Measurements from ENCODE around the gene PRR5.

Gene PRR5

GRCh38 chr22:44755417-44755816, 53.4 kb downstream of the PRR5 start:
- no peak for DNase-seq (ENCODE audit: low read depth, low spot score)

DNA sequence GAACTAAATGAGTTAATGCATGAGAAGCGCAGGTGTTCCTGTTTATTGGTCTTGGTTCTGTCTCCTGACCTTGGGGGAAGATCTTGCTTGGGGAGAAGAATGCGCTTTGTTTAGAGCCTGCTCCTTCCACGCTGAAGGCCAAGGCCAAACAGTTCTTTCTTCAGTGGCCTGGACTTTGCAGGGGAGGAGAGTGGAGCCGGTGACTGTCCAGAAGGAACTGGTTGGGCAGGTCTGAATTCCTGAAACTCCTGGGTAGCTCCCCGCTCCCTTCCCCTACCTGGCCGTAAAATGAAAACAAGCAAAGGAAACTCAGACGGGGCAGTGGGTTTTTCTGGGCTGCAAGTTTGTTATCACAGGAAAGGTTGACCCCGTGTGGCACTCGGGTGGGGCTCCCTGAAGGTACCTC, 54.0 kb downstream of the PRR5 start:
- no peak for DNase-seq (ENCODE audit: low read depth, low spot score)

DNA sequence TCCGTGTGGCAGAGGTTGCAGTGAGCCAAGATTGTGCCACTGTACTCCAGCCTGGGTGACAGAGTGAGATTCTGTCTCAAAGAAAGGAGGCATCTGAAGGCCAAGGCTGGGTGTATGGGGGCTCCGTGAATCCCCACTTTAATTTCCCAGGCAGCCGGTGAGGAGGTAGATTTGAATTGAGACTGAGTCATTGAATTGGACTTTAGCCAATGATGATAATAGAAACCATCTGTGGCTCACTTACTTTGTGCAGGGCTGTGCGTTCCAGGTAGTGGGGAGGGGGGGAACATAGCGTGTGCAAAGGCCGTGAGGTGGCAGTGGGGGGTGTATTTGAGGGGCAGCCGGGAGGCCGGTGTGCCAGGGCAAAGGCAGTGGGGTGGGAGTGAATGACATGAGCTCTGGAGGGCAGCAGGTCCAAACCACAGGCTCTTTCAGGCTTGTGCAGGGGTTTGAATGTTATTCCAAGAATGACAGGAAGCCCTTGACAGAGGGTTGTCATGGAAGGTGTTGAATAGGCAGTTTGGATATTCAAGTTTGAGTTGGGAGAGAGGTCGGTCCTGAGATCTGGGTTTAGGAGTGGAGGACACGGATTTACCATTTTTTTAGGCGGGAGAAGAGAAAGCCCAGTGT, 56.5 kb downstream of the PRR5 start:
- peak; percentile 69 for DNase-seq (ENCODE audit: low read depth, low spot score)

DNA sequence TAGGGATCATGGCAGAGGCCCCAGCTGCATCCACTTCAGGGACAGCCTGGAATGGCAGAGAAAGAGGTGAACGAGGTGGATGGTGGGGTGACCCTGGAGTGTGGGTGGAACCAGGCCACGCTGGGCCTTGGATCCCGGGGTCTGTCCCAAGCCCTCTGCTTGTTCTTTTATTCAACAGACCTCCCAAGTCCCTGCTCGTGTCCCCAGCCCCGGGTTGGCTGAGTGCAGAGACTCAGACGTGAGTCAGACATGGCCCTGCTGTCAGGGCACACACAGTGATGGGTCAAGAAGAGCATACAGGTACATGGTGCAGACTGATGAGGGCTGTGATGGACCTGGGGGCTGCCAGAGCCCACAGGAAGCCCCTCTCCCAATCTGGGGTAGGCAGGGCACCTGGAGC, 57.0 kb downstream of the PRR5 start:
- no peak for DNase-seq (ENCODE audit: low read depth, low spot score)

DNA sequence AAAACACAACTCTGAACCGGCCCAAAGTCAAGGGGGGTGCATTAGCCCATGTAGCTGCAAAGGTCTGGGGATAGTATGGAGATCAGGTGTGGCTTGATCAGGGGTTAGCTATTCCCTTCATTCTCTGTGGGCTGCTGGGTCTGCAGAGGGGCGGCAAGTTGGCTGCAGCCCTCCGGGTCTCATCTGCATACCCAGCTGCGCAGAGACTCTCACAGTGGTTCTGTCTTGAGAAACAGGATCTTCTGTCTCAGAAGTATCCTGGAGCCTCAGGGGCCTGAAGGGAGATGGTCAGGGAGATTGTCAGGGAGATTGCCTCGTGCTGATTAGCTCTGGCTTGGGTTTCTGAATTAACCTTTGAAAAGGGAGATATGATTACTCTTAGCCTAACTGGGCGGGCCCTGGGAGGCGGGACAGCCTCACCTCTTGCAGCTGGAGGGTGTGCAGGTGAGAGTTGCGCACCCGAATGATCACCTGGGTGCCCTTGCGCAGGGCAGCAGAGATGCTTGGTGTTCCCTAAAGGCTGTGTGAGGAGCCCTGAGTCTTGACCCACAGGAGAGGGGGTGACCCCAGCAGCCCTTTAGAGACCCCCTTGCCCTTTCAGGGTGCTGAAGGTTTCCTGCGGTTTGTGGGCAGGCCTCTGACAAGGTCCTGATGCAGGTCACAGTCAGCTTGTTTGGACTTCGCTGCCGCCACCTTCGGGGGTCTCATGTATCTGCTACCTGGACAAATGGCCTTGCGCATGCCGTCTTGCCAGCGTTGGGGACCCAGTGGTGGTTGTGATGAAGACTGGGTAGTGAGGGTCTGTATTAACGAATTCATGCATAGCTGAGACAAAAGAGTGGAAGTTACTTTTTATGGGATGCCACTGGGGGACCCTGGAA, 57.7 kb downstream of the PRR5 start:
- DNase-seq (ENCODE audit: low read depth, low spot score) = no peak

GRCh38 chr22:44760476-44760875, 58.5 kb downstream of the PRR5 start:
- no peak for DNase-seq (ENCODE audit: low read depth, low spot score)

DNA sequence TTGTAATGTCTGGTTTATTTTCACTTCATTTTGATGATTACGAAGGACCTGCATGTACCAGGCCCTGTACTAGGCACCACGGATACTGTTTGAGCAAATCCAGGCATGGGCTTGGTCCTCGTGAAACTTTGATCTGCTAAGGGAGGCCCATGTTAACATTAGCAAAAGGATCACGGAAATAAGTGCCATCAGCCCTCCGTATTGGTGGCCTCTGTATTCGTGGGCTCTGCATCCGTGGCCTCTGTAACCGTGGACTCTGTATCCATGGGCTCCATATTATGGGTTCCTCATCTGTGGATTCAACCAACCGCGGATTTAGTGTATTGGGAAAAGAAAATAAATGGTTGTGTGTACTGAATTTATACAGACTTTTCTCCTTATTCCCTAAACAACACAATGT, 59.0 kb downstream of the PRR5 start:
- DNase-seq (ENCODE audit: low read depth, low spot score) = no peak

DNA sequence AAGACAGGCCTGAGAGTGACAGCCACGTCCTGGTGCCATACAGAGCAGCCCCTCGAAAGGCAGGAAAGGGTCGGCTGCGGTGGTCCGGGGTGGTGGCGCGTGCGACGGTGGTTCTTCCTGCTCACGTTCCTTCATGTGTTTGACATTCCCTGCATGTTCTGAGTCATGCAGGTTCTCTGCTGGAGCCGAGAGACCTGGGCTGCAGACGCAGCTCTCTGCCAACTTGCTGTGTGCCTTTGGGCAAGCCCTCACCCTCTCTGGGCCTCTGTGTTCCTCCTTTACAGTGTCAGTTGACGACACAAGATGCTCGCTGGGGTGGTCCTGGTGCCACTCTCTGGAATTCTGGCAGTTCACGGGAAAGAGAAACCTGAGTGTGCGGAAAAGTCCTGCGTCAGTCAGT, 62.4 kb downstream of the PRR5 start:
- no peak for DNase-seq (ENCODE audit: low read depth, low spot score)

DNA sequence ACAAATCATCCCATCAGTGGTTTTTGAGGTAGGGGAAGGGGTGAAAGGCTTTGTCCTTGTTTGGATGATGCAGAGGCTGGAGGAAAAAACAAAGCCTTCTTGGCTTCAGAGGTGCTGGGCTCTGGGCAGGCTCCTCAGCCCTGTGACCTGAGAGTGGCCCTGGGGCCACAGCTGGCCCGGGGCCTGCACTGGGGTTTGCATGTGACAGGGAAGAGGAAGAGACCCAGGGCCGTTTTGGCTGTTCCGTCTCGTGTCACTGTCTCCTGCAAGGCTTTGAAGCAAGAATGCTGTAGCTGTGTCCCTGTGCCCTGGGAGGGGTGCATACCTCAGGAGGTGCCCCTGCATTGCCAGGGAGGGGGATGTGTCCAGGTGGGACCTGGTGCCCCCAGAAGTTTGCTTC, 63.0 kb downstream of the PRR5 start:
- no peak for DNase-seq (ENCODE audit: low read depth, low spot score)

- DNase-seq (ENCODE audit: low read depth, low spot score) = peak; percentile 39
Observed at GRCh38 chr22:44765571-44766285, 63.7 kb downstream of the PRR5 start.

GRCh38 chr22:44773082-44773481, 71.1 kb downstream of the PRR5 start:
- DNase-seq (ENCODE audit: low read depth, low spot score) = no peak

- no peak for DNase-seq (ENCODE audit: low read depth, low spot score)
Observed at GRCh38 chr22:44775862-44776261, 73.9 kb downstream of the PRR5 start.

GRCh38 chr22:44776605-44777363, 74.8 kb downstream of the PRR5 start:
- peak; percentile 39 for DNase-seq (ENCODE audit: low read depth, low spot score)

DNA sequence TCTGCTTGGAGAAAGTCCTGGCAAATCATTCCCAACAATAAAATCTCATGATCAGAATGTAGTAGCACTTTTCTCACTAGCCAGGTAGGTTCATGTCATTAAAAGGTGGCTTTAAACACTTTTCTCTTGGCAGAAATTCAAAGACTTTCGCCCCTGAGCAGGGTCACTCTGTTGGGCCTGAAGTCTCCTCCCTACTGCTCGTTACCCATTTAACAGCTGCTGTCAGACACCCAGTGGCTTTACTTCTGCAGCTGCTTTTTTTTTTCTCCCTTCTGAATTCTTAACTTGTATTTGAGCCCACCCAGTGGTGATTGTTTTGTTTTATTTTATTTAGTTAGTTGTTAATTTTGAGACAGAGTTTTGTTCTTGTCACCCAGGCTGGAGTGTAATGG, 75.4 kb downstream of the PRR5 start:
- DNase-seq (ENCODE audit: low read depth, low spot score) = no peak

DNA sequence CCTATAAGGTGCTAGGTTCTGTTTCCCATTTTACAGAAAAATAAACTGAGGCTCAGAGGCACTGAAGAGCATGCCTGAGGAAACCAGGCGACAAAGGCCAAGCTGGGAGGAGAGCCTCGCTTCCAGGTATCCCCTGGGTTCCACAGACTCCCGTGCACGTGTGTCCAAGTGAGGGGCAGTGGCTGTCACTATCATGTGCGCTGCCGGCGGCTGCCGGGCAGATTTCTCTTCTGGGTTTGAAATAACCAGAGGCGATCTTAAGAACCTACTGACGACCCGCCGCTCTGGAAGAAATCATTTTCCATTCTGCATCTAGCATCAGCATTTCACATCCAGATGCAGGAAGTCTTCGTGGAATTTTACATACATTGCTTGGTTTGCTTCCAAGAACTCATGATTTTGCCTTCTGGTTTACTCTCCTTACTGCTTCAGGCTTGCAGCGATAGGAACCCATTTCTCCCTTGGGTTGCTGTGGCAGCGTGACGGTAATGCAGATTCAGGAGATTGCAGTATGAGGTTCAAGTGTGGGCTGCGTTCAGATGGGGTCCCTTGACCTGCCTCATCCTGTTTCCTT, 79.0 kb downstream of the PRR5 start:
- DNase-seq (ENCODE audit: low read depth, low spot score) = no peak

DNA sequence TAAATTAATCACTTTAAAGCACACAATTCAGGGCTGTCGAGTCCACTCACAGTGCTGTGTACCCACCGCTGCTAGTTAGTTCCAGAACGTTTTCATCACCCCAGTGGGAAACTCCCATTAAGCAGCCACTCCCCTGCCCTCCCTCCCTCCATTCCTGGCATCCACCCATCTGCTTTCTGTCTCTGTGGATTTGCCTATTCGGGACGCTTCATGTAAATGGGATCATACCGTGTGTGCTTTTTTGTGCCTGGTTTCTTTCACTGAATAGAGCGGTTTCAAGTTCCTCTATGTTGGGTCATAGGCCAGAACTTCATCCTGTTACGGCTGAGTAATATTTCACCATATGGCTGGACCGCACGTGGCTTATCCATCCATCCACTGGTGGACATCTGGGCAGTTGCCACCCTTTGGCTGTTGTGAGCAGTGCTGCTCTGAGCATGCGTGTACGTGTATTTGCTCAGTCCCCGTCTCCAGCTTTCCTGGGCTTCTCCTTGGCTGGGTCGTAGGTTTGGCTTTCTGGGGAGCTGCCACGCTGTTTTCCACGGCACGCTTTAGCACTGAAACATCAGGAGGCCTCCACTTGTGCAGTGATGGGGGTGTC, 80.5 kb downstream of the PRR5 start:
- peak; percentile 41 for DNase-seq (ENCODE audit: low read depth, low spot score)

- DNase-seq (ENCODE audit: low read depth, low spot score) = no peak
Observed at GRCh38 chr22:44783091-44783490, 81.1 kb downstream of the PRR5 start.

DNA sequence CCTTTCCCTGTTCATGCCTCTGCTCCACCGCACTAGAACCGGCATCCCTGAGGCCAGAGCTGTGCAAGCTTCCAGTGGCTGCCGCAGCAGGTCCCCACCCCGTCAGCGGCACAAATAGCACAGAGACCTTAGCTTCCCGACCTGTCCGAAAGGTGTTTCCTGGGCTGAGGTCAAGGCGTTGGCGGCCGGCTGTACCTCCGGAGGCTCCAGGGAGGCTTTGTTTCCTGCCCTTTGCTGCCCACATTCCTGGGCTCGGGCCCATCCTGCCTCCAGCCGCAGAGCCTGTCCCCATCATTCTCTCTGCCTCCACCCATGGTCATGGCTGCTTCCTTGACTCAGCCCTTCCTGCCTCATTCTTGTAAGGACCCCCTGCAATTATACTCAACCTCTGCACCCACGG, 81.6 kb downstream of the PRR5 start:
- DNase-seq (ENCODE audit: low read depth, low spot score) = no peak

DNA sequence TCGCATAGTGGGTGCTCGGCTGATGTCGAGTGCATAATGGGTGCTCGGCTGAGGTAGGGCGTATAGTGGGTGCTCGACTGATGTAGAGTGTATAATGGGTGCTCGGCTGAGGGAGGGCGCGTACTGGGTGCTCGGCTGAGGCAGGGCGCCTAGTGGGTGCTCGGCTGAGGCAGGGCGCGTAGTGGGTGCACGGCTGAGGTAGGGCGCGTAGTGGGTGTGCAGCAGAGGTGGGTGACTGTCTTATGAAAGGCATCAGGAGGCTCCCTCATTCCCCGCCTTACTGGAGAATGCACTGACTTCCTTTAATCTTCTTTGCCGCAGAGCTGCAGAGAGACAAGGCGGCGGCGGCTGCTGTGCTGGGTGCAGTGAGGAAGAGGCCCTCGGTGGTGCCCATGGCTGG, 84.1 kb downstream of the PRR5 start:
- DNase-seq (ENCODE audit: low read depth, low spot score) = no peak

DNA sequence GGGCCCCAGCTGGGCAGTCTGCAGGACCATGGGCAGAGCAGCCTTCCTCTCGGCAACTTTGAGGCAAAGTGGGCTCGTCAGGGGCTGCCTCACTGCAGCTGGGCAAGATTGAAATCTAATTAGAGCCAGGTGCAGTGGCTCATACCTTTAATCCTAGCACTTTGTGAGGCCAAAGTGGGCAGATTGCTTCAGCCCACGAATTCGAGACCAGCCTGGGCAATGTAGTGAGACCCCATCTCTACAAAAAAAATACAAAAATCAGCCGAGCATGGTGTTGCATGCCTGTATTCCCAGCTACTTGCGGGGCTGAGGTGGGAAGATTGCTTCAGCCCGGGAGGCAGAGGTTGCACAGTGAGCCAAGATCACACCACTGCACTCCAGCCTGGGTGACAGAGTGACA, 84.6 kb downstream of the PRR5 start:
- no peak for DNase-seq (ENCODE audit: low read depth, low spot score)

Measured in astrocyte of the hippocampus (primary cell).